ENCODE measurements around the gene FBLN2.
"Not testable (repeated sequence)": the region's sequence is repeated elsewhere in the genome, so short reads cannot be mapped to it uniquely, and the experiment has no call there.

The FBLN2 gene

DNA sequence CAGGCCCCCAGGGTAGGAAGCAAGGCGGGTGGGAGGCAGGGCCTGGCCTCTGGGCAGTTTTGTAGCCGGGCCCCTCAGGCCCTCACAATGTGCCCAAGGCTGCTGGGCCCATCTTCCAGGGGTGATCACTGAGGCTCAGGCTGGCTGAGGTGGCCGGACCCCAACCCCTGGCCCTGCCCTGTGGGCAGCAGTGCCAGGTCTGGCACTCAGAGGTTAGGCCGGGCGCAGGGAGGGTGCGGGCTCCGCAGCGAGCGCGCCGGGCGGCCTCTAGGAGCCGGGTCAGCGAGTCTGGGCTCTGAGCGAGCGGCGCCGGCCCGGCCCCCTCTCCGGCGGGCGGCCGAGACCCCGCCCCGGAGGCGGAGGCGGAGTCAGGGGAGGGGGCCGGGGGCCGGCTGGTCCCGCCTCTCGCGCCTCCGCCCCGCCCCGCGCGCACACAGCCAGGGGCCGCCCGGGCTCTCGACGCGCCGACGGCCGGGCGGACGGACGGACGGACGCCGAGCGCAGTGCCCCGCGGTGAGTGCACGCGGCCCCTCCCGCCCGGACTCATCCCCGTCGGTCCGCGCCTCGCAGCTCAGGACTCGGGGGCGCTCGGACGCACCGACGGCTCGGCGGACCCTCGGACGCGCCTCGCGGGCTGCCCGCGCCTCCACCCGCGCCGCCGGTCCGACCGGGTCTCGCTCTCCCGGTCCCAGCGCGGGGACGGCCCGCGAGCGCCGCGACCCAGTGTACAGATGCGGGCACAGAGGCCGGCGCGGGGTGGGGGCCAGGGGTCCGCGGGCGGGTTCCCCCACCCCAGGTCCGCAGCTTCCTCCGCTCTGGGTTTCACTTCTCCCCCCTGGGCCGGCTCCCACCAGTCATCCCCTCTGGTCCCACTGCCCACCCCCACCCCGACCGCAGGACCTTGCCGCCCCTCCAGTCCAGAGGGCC lies at the start of gene FBLN2:
Gene FBLN2 (plus strand): TSS at position 430 of the 927 bp plus-strand sequence. CDS start 21,231 bp downstream, outside the sequence.
- no peak for DNase-seq

DNA sequence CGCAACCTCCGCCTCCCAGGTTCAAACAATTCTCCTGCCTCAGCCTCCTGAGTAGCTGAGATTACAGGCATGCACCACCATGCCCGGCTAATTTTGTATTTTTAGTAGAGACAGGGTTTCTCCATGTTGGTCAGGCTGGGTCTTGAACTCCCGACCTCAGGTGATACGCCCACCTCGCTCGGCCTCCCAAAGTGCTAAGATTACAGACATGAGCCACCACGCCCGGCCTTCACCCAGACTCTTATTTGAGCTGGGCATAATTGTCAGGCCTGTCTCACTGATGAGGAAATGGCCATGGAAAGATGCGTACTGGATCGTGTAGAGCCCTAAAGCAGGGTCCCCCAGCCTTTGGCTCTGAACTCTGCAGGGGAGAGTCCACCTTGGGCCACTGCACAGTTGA lies 49.7 kb upstream of the FBLN2 start:
- not testable (repeated sequence) for DNase-seq

DNA sequence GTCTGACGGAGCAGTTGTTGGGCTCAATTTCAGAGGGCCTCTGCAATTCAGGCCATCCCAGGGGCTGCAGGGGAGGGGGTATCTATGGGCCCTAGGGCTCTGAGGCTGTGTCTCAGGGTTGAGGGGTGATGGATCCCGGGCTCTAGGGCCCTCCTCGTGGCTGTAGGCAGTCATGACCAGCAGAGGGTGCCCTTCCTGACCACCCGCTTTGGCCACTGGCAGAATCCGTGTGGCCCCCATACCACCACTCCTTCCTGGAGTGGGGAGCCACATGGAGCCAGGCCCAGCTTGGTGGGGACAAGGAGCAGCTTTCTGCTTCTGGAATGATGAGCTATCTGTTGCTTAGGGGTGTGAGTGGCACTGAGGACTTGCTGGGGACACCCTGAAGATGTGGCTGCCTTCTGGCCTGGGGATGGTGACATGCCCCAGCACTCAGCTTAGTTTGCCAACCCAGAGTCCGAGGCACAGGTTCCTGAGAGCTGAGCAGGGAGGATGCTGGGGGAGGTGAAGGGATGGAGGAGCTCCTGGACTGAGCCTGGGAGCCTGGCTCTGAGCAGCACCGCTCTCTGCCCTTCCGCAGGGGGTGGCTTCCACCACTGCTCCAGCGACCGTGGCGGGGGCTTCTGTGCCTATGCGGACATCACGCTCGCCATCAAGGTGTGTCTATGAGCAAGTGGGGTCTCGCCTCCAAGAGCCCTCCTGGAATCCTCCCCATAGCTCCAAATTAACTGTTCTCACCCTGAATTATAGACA lies 48.6 kb upstream of the FBLN2 start:
- DNase-seq = no peak

DNA sequence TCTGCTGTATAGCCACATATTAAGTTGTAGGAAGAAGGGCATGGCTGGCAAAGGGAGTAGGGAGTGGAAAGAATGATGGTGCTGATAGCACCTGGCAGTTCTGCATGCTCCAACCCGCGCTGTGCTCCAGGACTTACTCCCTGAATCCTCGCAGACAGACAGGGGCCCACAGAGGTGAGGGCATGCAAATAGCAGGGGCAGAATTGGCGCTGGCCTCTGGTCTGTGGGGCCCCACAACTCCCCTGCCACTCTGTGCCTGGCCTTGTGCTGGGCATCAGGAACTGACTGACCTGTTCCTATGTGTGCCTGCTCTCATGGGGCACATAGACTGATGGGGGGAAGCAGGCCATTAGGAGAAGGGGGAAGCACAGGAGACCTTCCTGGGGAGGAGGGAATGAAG lies 47.9 kb upstream of the FBLN2 start:
- DNase-seq = no peak

DNA sequence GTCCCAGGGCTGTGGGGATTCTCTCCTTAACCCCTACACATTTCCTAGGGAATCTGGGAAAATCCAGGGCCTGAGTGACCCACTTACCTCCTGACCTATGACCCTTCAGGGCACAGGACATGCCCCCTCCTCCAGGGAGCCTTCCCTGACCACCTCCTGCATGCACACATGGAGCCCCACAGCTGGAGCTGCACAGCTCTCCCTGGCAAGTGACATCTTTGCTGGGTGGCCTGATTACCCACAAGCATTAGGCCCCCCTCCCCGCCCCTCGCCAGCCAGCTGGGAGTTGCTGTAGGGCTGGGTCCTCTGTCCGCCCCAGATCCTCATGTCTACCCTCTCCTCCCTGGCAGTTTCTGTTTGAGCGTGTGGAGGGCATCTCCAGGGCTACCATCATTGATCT lies 47.4 kb upstream of the FBLN2 start:
- DNase-seq = no peak

DNA sequence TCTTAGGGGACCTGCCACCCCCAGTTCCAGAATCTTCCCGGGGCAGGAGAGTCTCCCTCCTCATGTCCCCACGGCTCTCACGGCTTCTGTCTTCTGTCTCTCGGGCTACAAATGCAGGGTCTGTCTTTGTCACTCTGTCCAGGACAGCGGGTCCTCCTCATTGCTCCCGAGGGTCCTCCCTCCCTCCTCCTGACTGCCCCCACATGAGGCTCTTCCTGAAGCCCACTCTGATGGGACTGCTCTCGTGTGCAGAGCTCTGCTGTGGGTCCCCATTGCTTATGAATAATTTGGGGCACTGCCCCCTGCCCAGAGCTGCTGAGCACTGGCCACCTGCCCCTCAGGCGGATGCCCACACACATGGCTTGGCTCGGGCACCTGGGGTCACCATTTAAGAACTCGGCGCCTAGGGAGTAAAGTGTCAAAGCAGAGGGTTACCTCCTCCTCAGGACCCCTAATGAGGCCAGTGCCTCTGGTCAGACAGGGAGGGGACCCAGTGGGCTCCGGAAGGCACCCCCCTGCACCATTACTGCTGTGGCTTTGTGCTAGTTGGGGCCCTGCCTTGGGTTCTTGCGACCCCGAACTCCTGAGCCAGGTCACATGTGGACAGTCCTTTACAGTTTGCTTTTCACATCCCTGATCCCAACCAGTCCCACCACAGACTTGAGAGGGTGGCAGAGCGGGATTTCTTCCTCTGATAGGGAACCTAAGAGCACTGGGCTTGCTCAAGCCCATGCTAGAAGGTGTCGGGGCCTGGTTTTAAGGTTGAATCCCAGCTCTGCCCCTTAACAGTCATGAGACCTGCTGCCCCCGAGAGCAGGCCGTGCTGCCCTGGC lies 46.8 kb upstream of the FBLN2 start:
- no peak for DNase-seq

DNA sequence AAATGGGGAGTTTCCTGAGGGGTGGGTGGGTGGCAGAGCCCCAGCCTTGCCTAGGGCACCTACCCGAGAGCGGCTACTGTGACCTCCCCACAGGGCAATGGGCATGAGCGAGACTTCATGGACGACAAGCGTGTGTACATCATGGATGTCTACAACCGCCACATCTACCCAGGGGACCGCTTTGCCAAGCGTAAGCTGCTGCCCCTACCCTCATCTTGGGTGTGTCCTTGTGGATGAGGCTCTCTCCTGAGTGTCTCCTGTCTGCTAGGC lies 46.2 kb upstream of the FBLN2 start:
- DNase-seq = no peak

DNA sequence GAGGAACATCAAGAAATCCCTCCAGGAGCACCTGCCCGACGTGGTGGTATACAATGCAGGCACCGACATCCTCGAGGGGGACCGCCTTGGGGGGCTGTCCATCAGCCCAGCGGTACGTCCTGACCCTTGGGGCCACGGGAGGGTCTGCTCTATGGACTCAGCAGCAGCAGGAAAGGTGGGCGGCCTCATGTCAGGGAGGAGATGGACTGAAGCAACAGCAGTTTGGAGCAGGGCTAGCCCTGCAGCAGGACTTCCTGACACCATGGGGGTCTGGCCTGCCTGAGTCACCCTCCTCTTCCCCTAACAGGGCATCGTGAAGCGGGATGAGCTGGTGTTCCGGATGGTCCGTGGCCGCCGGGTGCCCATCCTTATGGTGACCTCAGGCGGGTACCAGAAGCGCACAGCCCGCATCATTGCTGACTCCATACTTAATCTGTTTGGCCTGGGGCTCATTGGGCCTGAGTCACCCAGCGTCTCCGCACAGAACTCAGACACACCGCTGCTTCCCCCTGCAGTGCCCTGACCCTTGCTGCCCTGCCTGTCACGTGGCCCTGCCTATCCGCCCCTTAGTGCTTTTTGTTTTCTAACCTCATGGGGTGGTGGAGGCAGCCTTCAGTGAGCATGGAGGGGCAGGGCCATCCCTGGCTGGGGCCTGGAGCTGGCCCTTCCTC lies 44.6 kb upstream of the FBLN2 start:
- DNase-seq = no peak

DNA sequence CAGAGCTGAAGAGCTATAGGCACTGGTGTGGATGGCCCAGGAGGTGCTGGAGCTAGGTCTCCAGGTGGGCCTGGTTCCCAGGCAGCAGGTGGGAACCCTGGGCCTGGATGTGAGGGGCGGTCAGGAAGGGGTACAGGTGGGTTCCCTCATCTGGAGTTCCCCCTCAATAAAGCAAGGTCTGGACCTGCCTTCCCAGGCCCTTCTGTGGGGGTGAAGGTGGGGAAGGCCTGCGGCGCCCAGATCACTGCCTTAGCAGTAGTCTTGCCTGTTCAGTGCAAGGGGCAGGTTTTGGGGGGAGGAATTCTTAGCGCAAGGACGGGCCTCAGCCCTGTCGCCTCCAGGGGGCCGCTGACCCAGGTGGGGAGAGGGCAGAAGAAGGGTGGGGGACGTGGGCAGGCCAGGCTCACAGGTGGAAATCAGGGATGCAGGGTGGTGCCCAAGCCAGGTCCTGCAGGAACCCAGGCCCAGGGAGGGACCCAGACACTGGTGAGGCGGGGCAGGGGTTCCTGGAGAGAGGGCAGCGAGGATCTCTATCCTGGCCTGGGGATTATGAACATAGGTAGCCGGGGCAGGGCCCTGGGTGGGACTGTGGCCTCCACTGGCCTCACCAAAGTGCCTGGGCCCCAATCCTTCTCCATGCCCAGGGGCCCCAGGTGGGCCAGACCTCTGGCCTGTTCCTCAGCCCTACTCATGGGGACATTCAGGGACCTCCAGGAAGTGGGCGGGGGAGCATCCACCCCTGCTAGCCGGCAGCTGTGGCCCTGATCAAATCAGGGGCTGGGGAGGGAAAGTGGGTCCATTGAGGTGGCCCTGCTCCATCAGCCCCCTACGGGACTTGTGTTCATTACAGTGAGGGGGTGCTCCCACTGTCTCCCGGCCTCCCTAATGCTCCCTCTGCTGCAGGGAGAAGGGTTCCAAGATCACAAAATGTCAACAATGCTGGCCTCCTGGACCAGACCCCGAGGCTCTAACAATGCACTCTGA lies 43.5 kb upstream of the FBLN2 start:
- no peak for DNase-seq

DNA sequence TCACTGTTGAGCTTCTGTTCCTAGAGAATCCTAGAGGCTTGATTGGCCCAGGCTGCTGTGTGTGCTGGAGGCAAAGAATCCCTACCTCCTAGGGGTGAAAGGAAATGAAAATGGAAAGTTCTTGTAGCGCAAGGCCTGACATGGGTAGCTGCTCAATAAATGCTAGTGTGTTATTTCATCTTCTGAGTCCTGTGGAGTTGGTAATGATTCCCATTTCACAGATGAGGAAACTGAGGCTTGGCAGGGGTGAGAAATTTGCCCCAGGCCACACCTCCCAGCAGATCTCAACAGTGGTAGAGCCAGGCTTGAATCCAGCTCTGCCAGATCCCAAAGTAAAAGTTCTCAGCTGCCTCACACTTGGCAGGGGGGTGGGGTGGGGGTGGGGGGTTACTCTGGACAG lies 42.7 kb upstream of the FBLN2 start:
- no peak for DNase-seq

DNA sequence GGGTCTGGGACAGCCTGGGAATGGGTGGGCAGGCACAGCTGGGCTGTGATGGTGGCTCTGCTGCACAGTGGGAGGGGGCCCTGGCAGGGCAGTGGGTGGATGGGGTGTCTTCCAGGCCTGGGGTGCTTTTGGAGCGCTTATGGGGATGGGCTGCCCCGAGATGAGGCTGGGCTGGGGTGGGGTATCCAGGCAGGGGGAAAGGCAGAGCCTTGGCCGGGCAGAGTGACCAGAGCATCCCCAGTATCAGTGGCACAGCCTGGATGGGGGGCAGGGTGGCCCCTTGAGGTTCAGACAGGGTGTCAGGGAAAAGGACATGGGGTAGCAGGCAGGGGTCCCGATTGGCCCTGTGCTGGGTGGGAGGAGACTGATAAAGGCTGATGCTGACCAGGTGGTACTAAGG lies 42.2 kb upstream of the FBLN2 start:
- no peak for DNase-seq

DNA sequence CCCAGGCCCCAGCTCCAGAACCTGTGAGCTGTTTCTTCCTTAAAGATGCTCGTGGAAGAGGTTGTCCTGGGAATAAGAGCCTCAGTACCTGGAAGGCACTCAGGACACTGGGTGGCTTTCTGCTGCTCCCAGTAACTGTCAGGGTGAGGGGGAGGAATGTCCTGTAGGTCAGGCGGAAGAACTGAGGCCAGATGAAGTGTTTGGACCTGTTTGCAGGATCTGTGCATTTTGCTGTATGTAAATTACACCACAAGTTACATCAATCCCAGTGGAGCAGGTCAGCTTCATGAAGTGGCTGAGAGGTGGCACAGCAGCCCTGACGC lies 41.7 kb upstream of the FBLN2 start:
- DNase-seq = no peak

DNA sequence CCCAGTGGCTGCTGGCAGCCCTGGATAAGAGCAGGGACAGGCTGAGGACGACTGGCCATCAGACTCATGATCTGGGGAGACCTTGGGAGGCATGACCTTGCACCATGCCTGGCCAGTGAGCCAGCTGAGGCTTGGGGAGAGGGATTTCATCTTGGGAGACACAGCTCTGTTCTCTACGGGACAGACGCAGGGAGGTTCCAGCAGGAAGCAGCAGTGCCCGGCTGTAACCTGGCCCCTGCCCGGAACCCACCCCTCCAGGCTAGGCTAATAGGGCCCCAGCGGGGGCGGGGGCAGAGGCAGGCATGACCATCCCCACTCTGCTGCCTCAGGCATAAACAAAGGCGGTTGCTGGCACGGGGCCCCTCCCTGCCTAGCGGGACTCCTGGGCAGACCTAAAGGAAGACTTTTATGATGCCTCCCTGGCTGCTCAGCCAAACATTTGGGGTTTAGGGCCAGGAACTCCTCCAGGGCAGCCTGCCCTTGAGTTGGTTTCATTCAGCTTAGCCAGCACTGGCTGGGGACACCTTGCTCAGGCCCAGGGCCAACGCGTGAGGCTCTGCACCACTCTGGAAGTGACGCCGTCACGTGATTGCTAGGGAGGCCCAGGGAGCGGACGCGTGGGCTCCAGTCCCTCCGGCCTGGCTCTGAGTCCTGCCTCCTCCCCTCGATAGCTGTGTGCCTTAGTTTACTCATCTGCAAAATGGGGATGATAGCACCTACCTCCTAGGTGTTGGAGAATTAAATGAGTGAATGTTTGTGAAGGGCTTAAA lies 41.2 kb upstream of the FBLN2 start:
- no peak for DNase-seq

DNA sequence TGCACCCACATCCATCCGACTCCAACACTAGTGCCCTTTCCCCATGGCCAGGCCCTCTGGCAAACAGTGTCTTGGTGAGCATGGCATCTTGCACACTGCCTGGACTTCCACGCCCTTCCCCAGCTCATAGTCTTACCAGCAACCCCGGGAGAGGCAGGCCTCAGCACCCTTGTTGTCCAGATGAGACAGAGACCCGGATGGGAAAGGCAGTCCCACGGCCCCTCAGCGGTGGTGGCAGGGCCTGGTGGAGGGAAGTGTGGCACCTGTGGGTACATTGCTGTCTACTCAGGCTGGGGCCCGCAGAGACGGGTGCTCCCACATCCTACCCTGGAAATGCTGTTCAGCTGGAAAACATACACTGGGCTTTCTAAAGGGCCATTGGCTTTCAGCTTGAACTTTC lies 40.4 kb upstream of the FBLN2 start:
- DNase-seq = no peak

DNA sequence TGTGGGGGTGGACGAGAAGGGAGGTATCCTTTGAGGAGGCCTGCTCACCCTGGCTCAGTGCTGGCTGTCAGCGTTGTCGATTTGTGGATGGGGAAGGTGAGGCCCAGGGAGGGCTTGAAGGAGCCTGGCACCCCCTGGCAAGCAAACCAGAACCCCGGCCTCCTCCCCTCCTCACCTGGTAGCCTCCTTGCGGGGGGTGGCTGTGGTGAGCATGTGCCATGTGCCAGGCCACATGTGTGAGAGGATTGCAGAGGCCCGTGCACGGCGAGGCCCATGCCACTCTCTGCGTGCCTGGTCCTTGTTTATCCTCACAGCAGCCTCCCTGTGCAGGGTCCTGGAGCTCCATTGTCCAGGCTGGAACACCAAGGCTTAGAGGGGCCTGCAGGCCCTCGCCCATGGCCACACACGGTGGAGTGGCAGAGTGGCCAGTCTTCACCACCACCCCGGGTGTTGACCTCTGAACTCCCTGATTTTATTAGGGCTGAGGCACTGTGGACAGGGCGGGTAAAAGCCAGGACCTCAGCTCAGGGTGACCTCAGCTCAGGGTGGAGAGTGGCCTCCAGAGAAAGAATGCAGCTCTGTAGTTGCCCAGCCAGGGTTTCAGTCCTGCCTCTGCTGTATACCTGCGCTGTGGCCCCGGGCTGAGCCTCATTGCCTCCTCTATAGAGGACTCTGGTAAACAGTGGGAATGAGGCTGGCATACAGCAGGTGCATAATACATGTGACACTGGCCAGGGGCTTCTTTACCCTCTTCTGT lies 39.7 kb upstream of the FBLN2 start:
- DNase-seq = no peak

DNA sequence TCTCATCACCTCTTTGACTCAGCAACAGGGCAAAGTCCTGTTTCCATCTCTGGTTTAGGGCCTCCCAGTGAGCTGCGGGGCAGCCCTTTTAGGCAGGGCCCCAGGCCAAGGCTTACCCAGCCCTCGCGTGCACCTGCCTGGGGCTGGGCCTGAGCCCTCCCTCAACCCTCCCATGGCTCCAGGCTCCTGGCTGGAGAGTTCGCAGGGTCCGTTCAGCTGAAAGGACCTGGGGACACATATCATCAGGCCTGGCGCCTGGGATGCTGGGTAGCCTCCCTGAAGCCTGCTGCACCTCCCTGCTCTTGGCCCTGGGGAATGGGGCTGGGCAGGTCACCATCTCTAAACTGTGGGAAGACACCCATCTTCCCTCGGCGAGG lies 39.1 kb upstream of the FBLN2 start:
- no peak for DNase-seq

DNA sequence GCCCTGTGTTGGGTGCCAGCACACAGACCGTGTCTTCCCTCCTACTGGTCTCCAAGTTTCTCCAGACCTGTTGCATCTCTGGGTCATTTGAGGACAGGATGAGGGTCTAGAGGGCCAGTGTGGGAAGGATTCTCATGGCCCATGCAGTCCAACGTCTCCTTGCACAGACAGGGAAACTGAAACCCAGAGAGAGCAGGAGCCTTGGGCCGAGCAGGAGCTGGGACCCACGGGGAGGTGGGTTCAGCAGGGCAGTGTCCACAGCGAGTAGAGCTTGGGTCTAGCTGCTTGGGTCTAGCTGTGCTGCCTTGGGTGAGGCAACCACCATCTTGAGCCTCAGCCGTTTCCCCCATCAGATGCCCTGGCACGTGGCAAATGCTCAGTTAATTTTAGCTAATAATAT lies 36.5 kb upstream of the FBLN2 start:
- DNase-seq = no peak

DNA sequence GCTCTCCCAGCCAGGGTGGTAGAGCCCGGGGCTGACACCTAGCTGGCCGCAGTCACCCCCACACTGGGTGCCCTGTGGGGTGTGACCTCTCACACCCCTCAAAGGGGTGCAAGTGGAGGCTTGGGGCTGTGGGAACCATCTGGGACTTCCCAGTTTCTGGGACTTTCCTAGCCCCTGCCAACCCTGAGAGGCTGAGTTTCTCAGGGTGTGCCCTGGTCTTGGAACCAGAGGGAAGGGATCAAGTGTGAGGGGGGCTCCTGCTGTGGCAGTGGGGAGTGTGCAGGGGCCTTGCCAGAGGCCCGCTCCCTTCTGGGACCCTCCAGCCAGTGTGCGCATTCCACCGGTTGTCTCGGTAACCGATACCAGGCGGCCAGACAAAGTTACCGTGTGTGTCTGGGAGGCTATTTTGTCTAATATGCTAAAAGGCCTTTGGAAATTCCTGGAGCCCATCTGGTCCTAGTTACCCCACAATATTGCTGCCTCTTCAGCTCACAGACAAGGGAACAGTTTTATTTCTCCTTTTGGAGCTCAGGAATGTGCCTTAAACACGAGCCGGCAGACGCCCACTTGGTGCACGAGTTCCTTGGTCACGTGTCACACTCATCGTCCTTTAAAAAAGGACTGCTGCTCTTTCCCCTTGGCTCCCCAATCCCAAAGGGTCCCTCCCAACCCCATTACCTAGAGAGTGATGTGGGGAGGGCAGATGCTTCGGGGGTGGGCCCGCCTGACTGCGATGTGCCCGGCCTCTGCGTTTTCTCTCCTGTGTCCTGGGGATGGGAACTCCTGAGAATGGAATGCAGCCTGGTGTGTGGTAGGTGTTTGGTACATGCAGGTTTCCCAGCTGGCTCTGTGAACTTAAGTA lies 35.6 kb upstream of the FBLN2 start:
- DNase-seq = no peak

DNA sequence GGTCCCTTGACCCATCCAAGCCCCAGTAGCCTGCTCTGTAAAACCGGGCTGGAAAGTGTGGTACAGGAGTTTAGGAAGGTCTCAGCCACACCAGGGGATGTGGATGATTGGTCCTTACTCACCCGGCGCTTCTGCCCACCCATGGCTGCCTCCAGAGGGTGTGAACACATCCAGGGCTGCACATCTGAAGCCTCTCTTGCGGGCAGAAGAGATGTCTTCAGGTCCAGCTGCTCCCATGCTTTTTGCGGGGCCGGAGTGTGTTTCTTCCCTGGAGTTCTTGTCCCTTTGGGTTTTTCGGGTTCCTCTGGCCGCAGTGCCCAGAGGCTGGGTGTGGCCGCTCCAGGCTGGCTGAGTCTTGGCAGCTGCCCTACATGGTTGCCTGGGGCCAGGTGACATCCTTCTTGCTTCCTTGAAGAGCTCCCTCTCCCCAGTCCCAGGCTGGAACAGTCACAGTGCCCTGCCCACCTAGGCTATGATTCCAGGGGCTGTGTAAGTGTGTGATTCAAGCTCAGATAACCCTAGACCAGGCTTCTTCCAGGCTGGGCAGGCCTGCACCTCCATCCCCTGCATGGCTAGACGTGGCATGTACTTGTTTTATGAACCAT lies 34.9 kb upstream of the FBLN2 start:
- no peak for DNase-seq
